DMS153 treated with DMSO at 0.1 percent for 48 hours (cell line): ENCODE measurements around the gene PCA3.

Experiments
- DNase-seq: peaks from one replicate; lab custom pipeline; 2025; ENCODE audit not compliant: unreplicated experiment; lab: John Stamatoyannopoulos, UW

Gene PCA3

GRCh38 chr9:76818271-76818670 lies 54.0 kb downstream of the PCA3 start:
- no peak for DNase-seq

GRCh38 chr9:76820431-76820830 lies 56.2 kb downstream of the PCA3 start:
- no peak for DNase-seq

- peak; percentile 43 for DNase-seq
Measured at GRCh38 chr9:76827296-76828080, 63.2 kb downstream of the PCA3 start.

- DNase-seq, result no peak
Measured at GRCh38 chr9:76828447-76828846, 64.2 kb downstream of the PCA3 start.

GRCh38 chr9:76835571-76836283 lies 71.5 kb downstream of the PCA3 start:
- no peak for DNase-seq
